GM06990 (cell line): Measurements from ENCODE around the gene THAP11.

Experiments used
- DNase-seq: peaks from one replicate; pipeline ENCODE4 v3.0.0-alpha.2; 2011; ENCODE audit not compliant: insufficient read length; ENCODE audit errors: extremely low read depth
- H3K27me3 ChIP-seq: replicated peaks from 2 replicates; pipeline ENCODE4 v1.6.0; 2011; ENCODE audit warnings: low read length; ENCODE audit not compliant: control insufficient read depth, insufficient read depth
- H3K36me3 ChIP-seq: 2 replicates; pipeline ENCODE4 v1.5.1; 2011; ENCODE audit warnings: low read length; ENCODE audit not compliant: control insufficient read depth, insufficient read depth
- H3K4me3 ChIP-seq: replicated peaks from 2 replicates; pipeline ENCODE4 v1.5.1; 2011; ENCODE audit warnings: low read depth, mild to moderate bottlenecking, control low read depth, low read length
- TF ChIP-seq, protein P1 (sequence below): IDR thresholded peaks from 2 replicates; pipeline ENCODE4 v1.5.1; 2011; ENCODE audit warnings: low read length, control low read depth, mild to moderate bottlenecking, inconsistent platforms; ENCODE audit not compliant: insufficient read depth, poor library complexity, severe bottlenecking

The THAP11 gene

DNA sequence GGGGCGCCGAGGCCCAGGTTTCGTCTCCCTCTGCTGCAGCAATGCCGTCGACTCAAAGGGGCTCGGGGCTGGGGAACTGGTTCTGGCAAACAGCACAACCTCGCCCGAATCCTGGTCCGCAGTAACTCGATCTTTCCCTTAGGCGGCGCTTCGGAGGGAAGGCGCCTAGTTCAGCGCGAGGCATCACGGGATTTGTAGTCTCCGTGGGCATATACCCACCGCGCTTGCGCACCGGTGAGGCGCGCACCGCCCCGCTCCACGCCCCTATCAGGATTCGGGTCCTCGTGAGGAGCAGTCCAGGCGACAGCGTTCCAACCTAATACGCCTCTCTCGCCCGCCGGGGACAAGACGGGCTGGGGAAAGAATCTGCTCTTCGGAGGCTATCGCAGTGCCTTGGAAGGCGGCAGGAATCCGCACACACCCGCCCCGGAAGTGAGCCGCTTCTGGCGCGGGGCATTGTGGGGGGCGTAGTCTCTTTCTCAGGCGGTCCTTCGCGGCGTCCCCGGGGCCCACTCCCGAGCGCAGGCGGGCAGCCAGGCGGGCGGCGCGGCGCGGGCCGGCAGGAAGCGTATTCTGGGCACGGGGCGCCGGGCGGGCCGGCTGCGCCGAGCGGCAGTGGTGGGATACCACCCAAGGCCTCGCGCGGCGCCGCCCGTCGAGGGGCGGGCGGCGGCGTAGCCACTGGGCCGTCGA is at the start of gene THAP11:
TSS of gene THAP11 (plus strand) at position 505 of the 693 bp plus-strand sequence. CDS start 235 bp downstream, outside the sequence.
- no peaks in the 10 kb centered on the region for H3K36me3 ChIP-seq

DNA sequence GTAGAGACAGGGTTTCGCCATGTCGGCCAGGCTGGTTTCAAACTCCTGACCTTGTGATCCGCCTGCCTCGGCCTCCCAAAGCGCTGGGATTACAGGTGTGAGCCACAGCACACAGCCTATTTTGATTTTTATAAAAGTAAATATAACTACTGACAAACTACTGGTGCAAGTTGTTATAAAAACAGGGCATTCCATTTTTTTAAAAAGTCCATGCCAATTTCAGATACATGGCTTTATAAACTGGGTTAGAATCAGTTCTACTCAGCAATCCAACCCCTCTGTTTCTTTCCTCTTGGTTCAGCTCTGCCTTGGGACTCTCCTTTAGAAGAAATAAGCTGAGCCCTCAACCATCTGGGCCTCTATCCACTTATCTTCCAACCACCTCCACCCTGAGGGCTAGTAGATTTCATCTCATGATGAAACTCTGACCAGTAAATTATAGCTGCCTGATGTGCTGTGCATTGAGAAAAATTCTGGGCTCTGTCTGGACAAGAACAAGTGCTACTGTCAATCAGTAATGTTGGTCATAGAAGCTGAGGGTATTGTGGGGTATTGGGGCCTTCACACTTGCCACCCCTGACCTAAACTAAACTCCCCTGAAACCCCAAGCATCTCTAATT is 45.9 kb upstream of the THAP11 start:
- TF ChIP-seq, protein P1, sequence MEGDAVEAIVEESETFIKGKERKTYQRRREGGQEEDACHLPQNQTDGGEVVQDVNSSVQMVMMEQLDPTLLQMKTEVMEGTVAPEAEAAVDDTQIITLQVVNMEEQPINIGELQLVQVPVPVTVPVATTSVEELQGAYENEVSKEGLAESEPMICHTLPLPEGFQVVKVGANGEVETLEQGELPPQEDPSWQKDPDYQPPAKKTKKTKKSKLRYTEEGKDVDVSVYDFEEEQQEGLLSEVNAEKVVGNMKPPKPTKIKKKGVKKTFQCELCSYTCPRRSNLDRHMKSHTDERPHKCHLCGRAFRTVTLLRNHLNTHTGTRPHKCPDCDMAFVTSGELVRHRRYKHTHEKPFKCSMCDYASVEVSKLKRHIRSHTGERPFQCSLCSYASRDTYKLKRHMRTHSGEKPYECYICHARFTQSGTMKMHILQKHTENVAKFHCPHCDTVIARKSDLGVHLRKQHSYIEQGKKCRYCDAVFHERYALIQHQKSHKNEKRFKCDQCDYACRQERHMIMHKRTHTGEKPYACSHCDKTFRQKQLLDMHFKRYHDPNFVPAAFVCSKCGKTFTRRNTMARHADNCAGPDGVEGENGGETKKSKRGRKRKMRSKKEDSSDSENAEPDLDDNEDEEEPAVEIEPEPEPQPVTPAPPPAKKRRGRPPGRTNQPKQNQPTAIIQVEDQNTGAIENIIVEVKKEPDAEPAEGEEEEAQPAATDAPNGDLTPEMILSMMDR: no peak
- DNase-seq: no peak
- Histone ChIP-seq H3K36me3 (peaks cover 8% of the 10 kb centered on the region), H3K4me3 (no peak overlapping the region), H3K27me3 (no peaks in the 10 kb centered on the region)

More for the DNA sequence above, at the start of gene THAP11:
- TF ChIP-seq, protein P1: peak; percentile 88
- peak; percentile 93 for DNase-seq
- Histone ChIP-seq H3K4me3 (peak within 1 kb of the TSS; percentile 94), H3K27me3 (no peaks in the 10 kb centered on the region)

DNA sequence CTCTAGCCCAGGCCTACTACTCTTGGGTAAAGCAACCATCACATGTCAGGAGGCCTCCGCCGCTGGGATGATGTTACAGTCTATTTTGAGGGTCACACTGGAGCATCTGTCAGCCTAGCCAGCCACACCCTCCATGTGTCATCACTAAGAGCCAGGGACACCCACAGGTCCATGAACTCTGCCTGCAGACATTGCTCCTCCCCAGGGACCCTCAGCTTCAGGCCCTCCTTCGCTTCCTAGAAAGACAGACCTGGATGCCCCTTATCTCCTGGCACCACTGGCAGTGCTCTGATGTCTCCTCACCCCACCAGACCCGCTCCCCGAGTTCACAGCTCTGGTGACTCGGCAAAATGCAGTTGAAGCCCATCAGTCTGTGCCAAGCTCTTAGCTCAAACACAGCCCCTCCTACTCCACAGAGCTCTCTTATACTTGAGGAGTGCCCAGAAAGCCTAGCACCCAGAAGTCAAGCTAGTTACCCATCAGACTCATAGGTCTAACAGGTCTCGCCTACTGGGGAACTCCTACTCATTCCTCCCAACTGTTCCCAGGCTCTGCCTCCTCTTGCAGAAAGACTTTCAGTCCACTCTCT is 41.7 kb upstream of the THAP11 start:
- H3K36me3 ChIP-seq: peaks cover 10% of the 10 kb centered on the region

DNA sequence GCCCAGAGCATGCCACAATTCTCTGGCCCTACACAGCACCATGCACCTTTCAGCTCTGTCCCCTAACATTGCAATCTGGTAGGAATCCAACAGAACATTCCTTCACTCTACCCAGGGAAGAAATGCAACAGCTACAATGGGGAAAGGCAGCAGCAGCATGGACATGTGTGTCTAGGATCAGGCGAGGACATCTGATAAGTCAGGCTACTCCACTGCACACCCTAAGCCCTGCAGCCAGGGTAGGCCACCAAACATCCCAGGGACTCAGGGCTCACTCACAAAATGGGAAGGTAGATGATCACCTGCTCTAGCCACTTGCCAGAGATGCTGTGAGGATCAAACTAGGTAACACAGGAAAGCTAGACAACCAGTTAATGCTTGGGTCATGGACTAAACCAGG is 40.9 kb upstream of the THAP11 start:
- Histone ChIP-seq H3K36me3 (peaks cover 10% of the 10 kb centered on the region), H3K27me3 (no peaks in the 10 kb centered on the region), H3K4me3 (no peak overlapping the region)
- TF ChIP-seq, protein P1: no peak
- no peak for DNase-seq

More for the DNA sequence above, 41.7 kb upstream of the THAP11 start:
- DNase-seq: no peak
- H3K27me3 ChIP-seq: no peaks in the 10 kb centered on the region
- TF ChIP-seq, protein P1: no peak
- no peak overlapping the region for H3K4me3 ChIP-seq

DNA sequence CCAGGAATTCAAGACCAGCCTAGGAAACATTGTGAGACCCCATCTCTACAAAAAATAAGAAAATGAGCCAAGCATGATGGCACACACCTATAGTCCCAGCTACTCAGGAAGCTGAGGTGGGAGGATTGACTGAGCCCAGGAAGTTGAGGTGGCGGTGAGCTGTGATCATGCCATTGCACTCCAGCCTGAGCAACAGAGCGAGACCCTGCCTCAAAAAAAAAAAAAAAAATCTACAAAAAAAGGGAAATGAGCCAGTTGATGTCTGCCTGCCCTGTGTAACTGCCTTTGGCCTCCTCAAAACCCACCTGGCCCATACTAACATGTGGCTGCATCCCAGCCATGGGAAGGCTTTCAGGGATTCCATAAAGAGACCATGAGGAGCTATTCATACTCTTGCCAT is 40.2 kb upstream of the THAP11 start:
- Histone ChIP-seq H3K36me3 (peaks cover 10% of the 10 kb centered on the region), H3K27me3 (no peaks in the 10 kb centered on the region), H3K4me3 (no peak overlapping the region)
- peak; percentile 44 for DNase-seq
- TF ChIP-seq, protein P1: no peak
